Ishikawa (cell line): ENCODE results near the gene EIPR1.

Experiments used
- CEBPB ChIP-seq: IDR thresholded peaks from 2 replicates; pipeline ENCODE4 v1.6.1; 2012
- CREB1 ChIP-seq: IDR thresholded peaks from 2 replicates; pipeline ENCODE4 v1.6.1; 2012; ENCODE audit warnings: low read depth
- EGR1 ChIP-seq: IDR thresholded peaks from 2 replicates; pipeline ENCODE4 v1.6.1; 2012
- EP300 ChIP-seq: IDR thresholded peaks from 2 replicates; pipeline ENCODE4 v1.6.1; 2012; ENCODE audit warnings: borderline replicate concordance
- FOXM1 ChIP-seq: IDR thresholded peaks from 2 replicates; pipeline ENCODE4 v1.6.1; 2012; ENCODE audit warnings: low read depth, borderline replicate concordance
- NFIC ChIP-seq: IDR thresholded peaks from 2 replicates; pipeline ENCODE4 v1.6.1; 2012
- RAD21 ChIP-seq: IDR thresholded peaks from 2 replicates; pipeline ENCODE4 v1.6.1; 2012; ENCODE audit warnings: low read depth
- REST ChIP-seq: IDR thresholded peaks from 2 replicates; pipeline ENCODE4 v1.6.1; 2012; ENCODE audit warnings: low read depth, mild to moderate bottlenecking
- TAF1 ChIP-seq: IDR thresholded peaks from 2 replicates; pipeline ENCODE4 v1.6.1; 2012; ENCODE audit warnings: low read depth, mild to moderate bottlenecking
- TCF12 ChIP-seq: IDR thresholded peaks from 2 replicates; pipeline ENCODE4 v1.6.1; 2012; ENCODE audit warnings: low read depth
- TEAD4 ChIP-seq: IDR thresholded peaks from 2 replicates; pipeline ENCODE4 v1.6.1; 2012
- USF1 ChIP-seq: IDR thresholded peaks from 2 replicates; pipeline ENCODE4 v1.6.1; 2012
- YY1 ChIP-seq: IDR thresholded peaks from 2 replicates; pipeline ENCODE4 v1.6.1; 2012; ENCODE audit warnings: low read depth
- ZBTB7A ChIP-seq: IDR thresholded peaks from 2 replicates; pipeline ENCODE4 v1.6.1; 2012; ENCODE audit warnings: low read depth
- TF ChIP-seq, protein P1 (sequence below): IDR thresholded peaks from 2 replicates; pipeline ENCODE4 v1.6.1; 2012

The EIPR1 gene

GRCh38 chr2:3316456-3317276 lies 61.0 kb downstream of the EIPR1 start:
- TF ChIP-seq TEAD4 (no peak), CEBPB (no peak), NFIC (no peak), ZBTB7A (no peak), EGR1 (no peak), REST (no peak), TCF12 (no peak), YY1 (no peak), CREB1 (no peak), RAD21 (no peak), TAF1 (no peak), EP300 (no peak), USF1 (no peak), FOXM1 (no peak)
- TF ChIP-seq, protein P1, sequence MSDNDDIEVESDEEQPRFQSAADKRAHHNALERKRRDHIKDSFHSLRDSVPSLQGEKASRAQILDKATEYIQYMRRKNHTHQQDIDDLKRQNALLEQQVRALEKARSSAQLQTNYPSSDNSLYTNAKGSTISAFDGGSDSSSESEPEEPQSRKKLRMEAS: no peak

GRCh38 chr2:3314626-3315025 lies 63.0 kb downstream of the EIPR1 start:
- TF ChIP-seq USF1 (no peak), TCF12 (no peak), REST (no peak), CREB1 (no peak), ZBTB7A (no peak), YY1 (no peak), CEBPB (no peak)
- TF ChIP-seq, protein P1: no peak

GRCh38 chr2:3313781-3314375 lies 63.7 kb downstream of the EIPR1 start:
- no peak for TF ChIP-seq NFIC
- TF ChIP-seq REST: no peak
- TF ChIP-seq YY1: no peak
- no peak for TF ChIP-seq TCF12
- TF ChIP-seq CREB1: no peak
- no peak for TF ChIP-seq CEBPB
- TF ChIP-seq TEAD4: no peak

DNA sequence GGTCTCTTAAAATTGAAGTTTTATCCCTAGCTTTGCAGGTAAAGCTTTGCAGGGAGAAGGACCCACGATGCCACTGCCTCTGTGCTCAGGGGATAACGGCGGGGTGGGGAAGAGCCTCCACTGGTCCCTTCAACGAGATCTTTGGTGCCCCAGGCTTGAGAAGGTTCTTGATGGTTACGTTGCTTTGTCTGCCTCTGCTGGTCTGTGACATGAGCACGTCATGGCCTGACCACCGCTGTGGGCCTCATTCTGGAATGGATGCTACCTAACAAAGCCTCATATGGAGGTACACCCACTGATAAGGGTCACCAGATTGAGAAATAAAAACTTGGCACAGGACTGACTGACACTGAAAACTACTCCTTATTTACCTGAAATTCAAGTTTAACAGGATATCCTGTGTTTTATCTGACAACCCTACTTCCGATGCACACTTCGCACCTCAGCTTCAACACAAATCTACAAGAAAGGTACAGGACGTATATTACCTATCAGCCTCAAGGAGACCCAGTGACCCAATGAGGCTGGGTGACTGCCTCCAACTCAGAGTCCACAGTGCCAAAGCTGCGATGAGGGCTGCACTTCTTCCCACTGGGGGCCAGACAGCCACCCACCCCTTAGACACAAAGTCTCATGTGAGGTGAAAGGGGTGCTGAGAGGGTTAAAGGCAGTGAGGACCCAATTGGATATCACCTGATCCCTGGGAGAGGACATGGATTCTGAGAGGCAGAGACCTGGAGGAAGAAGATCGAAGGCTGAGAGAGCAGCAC lies 64.9 kb downstream of the EIPR1 start:
- no peak for TF ChIP-seq TCF12
- no peak for TF ChIP-seq YY1
- no peak for TF ChIP-seq CEBPB
- no peak for TF ChIP-seq TAF1
